GM12892 (cell line): Measurements from ENCODE around the gene CYP2C19.

Source experiments
- POLR2A ChIP-seq: IDR thresholded peaks from 2 replicates; pipeline ENCODE4 v1.6.1; 2011; ENCODE audit warnings: low read depth, low read length, control low read depth
- POLR2AphosphoS5 ChIP-seq: IDR thresholded peaks from 2 replicates; pipeline ENCODE4 v1.6.1; 2011; ENCODE audit warnings: low read depth, low read length, control low read depth
- TAF1 ChIP-seq: IDR thresholded peaks from 2 replicates; pipeline ENCODE4 v1.6.1; 2011; ENCODE audit warnings: low read depth, mild to moderate bottlenecking, control low read depth, low read length, borderline replicate concordance

DNA sequence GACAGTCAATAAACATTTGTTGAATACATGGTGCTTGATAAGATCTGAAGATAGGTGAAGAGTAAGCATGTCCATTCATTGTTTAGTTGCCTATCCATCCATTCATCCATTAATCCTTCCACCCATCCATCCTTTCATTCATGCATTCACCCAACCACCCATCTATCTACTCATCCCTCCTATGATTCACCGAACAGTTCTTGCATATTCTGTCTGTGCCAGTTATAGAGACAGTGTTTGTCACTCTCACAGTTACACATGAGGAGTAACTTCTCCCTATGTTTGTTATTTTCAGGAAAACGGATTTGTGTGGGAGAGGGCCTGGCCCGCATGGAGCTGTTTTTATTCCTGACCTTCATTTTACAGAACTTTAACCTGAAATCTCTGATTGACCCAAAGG is 90.0 kb downstream of the CYP2C19 start:
- no peak for TF ChIP-seq TAF1
- no peak for TF ChIP-seq POLR2A
- no peak for TF ChIP-seq POLR2AphosphoS5
